Pancreas (tissue), 10 donors: ENCODE data around the gene DIP2A. TPM values are rescaled to one million over a fixed set of nuclear protein-coding genes. Genes with fewer than 3 reads are reported as not detected.

Experiments used
- ATAC-seq, 4 donors: fragments of 200-7000 bp; cut with Tn5 transposase; one replicate each; pipeline versions ENCODE4 v1.8.0 to v1.9.1; 2020; ENCODE audit warnings: mild to moderate bottlenecking in 4 of 4, moderate library complexity in 4 of 4
- DNase-seq, 6 donors: peaks; one replicate each; pipeline ENCODE4 v3.0.0-alpha.2; 2020
- FAIRE-seq: peaks from 2 replicates; lab custom pipeline; 2012; peaks lifted over from hg19 to GRCh38; lab: Jason Lieb, UNC
- H3K27ac ChIP-seq, 4 donors: fragments of 200-600 bp; sonication (generic); 1 replicate in 3 of 4; 2 replicates in 1 of 4; pipeline versions ENCODE4 v1.5.0 to v1.8.0; 2020
- H3K27me3 ChIP-seq, 4 donors: fragments of 200-600 bp; one replicate each; pipeline ENCODE4 v1.8.0; 2021
- H3K36me3 ChIP-seq, 3 donors: fragments of 200-600 bp; sonication (generic) in 1 of 3; one replicate each; pipeline versions ENCODE4 v1.5.0 to v1.8.0; 2020 to 2021
- H3K4me1 ChIP-seq, 3 donors: fragments of 200-600 bp; one replicate each; pipeline ENCODE4 v1.8.0; 2021
- H3K4me3 ChIP-seq, 4 donors: fragments of 200-600 bp; sonication (generic) in 2 of 4; one replicate each; pipeline versions ENCODE4 v1.5.0 to v1.8.0; 2020 to 2021
- H3K9me3 ChIP-seq, 4 donors: fragments of 200-600 bp; one replicate each; pipeline ENCODE4 v1.8.0; 2021
- WGBS, 2 donors: extraction: QIAGEN DNeasy Blood & Tissue Kit; methylation state at CpG; one replicate each; pipeline ENCODE4 v1.1.7; 2013; 5-methylcytosine and 5-hydroxymethylcytosine counted together
- intact Hi-C, 3 donors: fragments of 100-400 bp; cut with DNase I; formaldehyde crosslinking; loops; one replicate each; pipeline versions ENCODE4 v1.11.1 to v1.14.2; 2022
- polyA plus RNA-seq, 2 donors: library from polyadenylated mRNA; stranded (reverse); fragments of 200-250 nt; gene quantifications; one replicate each; pipeline ENCODE4 v1.2.3, GENCODE V29; 2013
- total RNA-seq, 6 donors: library from RNA; stranded (reverse); fragmentation: NEBNext Ultra II Directional in 4 of 6; extraction: Animal tissue kit (Norgen Biotek cat#: 25700) in 4 of 6; gene quantifications; one replicate each; pipeline versions ENCODE4 v1.2.1 to v1.2.4, GENCODE V29; 2021 to 2023
- TF ChIP-seq, protein P1 (sequence below), 4 donors: fragments of 200-600 bp; sonication (generic) in 3 of 4; IDR thresholded peaks; one replicate each; pipeline versions ENCODE4 v1.5.0 to v1.8.0; 2021; ENCODE audit warnings: antibody characterized with exemption in 4 of 4
- donor health status: healthy with polysubstance abuse.
- donor health status: DM: no; HTN: no; CAD: no; lungs with moderate emphysema.
- donor health status: DM: no; HTN: no; CAD: no.
- donor health status: control.
- donor health status: control.
- donor health status: Bipolar disorder and iron deficiency.
- donor health status: DM: yes; HTN: yes; CAD: no.
- donor health status: DM: no; HTN: no; CAD: no.
- donor health status: DM: no; HTN: no; CAD: no.
- donor health status: DM: yes; HTN: yes; CAD: no.

DIP2A gene
- total and polyA plus RNA-seq, 8 donors: 12.1 to 28.7 (median 18.4) TPM

DNA sequence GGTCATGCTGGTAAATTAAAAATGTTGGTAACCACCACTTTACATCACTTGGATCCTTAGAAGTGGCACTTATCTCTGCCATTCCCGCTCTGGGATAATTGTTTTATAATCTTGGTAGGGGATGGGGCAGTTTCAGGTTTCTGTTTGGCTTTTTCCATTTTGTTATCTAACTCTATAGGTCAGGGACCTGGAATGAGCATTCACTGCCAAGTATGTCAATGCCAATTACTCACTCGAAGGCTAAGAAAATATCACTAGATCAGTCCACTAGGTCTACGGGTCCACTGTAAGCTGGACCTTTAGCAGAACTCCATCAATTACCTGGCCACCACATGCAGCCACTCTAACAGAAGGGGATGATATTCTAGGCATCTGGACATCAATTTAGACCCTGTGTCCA, 4.5 kb upstream of the DIP2A start:
- WGBS, 2 donors: 24 to 25% methylated on average over 3 of the region's 3 CpGs
- DNase-seq (no peak), FAIRE-seq (no peak), ATAC-seq (no peak)
- TF ChIP-seq, protein P1, sequence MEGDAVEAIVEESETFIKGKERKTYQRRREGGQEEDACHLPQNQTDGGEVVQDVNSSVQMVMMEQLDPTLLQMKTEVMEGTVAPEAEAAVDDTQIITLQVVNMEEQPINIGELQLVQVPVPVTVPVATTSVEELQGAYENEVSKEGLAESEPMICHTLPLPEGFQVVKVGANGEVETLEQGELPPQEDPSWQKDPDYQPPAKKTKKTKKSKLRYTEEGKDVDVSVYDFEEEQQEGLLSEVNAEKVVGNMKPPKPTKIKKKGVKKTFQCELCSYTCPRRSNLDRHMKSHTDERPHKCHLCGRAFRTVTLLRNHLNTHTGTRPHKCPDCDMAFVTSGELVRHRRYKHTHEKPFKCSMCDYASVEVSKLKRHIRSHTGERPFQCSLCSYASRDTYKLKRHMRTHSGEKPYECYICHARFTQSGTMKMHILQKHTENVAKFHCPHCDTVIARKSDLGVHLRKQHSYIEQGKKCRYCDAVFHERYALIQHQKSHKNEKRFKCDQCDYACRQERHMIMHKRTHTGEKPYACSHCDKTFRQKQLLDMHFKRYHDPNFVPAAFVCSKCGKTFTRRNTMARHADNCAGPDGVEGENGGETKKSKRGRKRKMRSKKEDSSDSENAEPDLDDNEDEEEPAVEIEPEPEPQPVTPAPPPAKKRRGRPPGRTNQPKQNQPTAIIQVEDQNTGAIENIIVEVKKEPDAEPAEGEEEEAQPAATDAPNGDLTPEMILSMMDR (IDR thresholded peaks at IDR 0.05): no peak
- Histone ChIP-seq H3K27me3 (no peaks in the 10 kb centered on the region), H3K36me3 (no peaks in the 10 kb centered on the region), H3K9me3 (no peaks in the 10 kb centered on the region), H3K4me3 (no peak overlapping the region), H3K4me1 (peaks cover 0 to 9% (median 0%) of the 10 kb centered on the region in 3 donors), H3K27ac (no peak overlapping the region)
- intact Hi-C loops: no loop called here

DNA sequence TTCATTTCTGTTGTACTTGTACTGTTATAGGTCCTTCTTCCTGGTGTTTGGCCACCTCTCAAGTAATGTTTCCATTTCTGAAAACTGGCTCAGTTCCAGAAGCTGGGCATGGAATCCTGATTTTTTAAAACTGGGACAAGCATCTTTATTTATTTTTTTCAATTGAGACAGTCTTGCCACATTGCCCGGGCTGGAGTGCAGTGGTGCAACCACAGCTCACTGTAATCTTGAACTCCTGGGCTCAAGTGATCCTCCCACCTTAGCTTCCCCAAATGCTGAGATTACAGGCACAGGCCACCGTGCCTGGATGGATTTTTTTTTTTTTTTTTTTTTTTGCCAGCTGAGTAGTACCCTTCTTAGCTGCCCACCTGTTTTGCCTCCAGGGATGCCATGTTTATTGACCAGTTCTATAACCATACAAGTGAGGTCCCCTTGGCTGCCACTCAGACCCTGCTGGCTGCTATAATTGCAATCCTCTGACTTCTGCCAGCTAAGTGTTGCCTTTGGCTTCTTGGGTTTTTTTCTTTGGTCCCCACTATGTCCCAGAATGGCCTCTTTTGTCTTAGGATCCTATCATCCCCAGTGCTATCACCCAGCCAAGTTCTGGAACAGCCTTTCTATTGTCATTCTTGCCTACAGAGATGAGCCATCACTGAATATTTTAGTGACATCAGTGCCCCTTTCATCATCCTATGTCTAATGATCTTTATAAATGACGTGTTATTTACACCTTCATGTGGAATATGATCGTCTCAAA, 3.9 kb upstream of the DIP2A start:
- ATAC-seq (no peak), FAIRE-seq (no peak), DNase-seq (no peak)
- WGBS, 2 donors: 84 to 91% methylated on average over 4 of the region's 4 CpGs
- no peak overlapping the region for H3K4me3 ChIP-seq
- no peaks in the 10 kb centered on the region for H3K27me3 ChIP-seq
- intact Hi-C loops: no loop called here
- no peaks in the 10 kb centered on the region for H3K9me3 ChIP-seq
- no peaks in the 10 kb centered on the region for H3K36me3 ChIP-seq
- TF ChIP-seq, protein P1 (IDR thresholded peaks at IDR 0.05): no peak
- peaks cover 0 to 9% (median under 1%) of the 10 kb centered on the region in 3 donors for H3K4me1 ChIP-seq
- H3K27ac ChIP-seq: no peak overlapping the region

DNA sequence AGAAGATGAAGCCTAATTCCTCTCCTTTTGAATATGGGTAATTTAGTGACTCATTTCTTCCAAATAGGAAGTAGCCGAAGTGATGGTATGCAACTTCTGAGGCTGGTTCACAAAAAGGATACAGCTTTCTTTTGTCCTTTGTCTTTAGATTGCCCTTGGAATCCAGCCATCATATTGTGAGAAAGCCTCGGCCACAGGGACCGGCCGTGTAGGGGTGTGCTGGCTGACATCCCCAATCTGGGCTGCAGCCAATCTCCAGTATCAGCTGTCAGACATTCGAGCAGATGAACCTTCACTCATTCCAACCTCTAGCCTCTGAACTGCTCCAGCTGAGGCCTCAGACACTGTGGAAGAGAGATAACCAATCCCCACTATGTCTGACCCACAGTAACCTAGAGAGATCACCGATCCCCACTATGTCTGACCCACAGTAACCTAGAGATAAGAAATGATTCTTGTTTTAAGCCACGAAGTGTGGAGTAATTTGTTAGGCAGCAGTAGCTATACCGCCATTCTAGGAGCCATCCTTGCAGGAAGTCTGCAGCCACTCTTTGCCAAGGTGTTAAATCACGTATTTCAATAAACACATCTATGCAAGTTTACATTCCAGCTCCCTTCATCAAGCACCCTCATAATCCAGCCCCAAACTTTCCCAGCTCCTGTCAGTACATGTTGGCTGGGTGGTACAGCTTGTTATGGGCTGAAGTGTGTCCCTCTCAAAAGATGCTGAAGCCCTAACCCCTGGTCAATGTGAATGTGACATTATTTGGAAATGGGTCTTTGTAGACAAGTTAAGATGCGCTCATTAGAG, 2.9 kb upstream of the DIP2A start:
- FAIRE-seq: no peak
- no peaks in the 10 kb centered on the region for H3K36me3 ChIP-seq
- H3K27ac ChIP-seq: no peak overlapping the region
- no peak for DNase-seq
- H3K9me3 ChIP-seq: no peaks in the 10 kb centered on the region
- H3K27me3 ChIP-seq: no peaks in the 10 kb centered on the region
- ATAC-seq: no peak
- TF ChIP-seq, protein P1 (IDR thresholded peaks at IDR 0.05): no peak
- H3K4me3 ChIP-seq: no peak overlapping the region
- intact Hi-C loops: no loop called here
- 64 to 73% methylated on average over 10 of the region's 10 CpGs for WGBS, 2 donors
- peaks cover 0 to 9% (median 6%) of the 10 kb centered on the region in 3 donors for H3K4me1 ChIP-seq

DNA sequence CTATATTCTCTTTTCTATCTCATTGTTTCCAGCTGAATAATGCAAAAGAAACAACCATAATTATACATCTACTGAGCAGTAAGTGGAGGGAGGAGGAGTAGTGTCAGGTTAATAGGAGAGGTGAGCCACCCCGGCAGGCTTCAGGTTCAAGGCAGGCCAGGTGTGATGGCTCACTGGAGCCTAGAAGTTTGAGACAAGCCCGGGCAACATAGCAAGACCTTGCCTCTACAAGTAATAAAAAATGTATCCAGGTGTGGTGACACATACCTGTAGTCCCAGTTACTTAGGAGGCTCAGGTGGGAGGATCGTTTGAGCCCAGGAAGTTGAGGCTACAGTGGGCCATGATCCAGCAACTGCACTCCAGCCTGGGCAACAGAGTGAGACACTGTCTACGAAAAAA, 1.9 kb upstream of the DIP2A start:
- Histone ChIP-seq H3K4me1 (peaks cover 0 to 9% (median 6%) of the 10 kb centered on the region in 3 donors), H3K27ac (no peak overlapping the region), H3K36me3 (no peaks in the 10 kb centered on the region), H3K4me3 (no peak overlapping the region), H3K27me3 (no peaks in the 10 kb centered on the region), H3K9me3 (no peaks in the 10 kb centered on the region)
- FAIRE-seq (no peak), ATAC-seq (no peak), DNase-seq (no peak)
- TF ChIP-seq, protein P1 (IDR thresholded peaks at IDR 0.05): no peak
- intact Hi-C loops: no loop called here
- WGBS, 2 donors: 91 to 95% methylated on average over 4 of the region's 4 CpGs
